GM12872 (cell line): ENCODE measurements around the gene VPS13D.

Experiments
- CTCF ChIP-seq: IDR thresholded peaks from 3 replicates; pipeline ENCODE4 v1.5.1; 2011; ENCODE audit warnings: low read depth, mild to moderate bottlenecking, low read length, moderate library complexity; ENCODE audit not compliant: insufficient read depth

VPS13D gene

GRCh38 chr1:12191242-12192032 is 38.4 kb upstream of the VPS13D start:
- no peak for TF ChIP-seq CTCF

GRCh38 chr1:12194666-12195216 is 35.1 kb upstream of the VPS13D start:
- TF ChIP-seq CTCF = no peak

- no peak for TF ChIP-seq CTCF
Measured at GRCh38 chr1:12195416-12195815, 34.4 kb upstream of the VPS13D start.

GRCh38 chr1:12196641-12197482 is 33.0 kb upstream of the VPS13D start:
- no peak for TF ChIP-seq CTCF

GRCh38 chr1:12197483-12197880 is 32.3 kb upstream of the VPS13D start:
- no peak for TF ChIP-seq CTCF

GRCh38 chr1:12200208-12200607 is 29.6 kb upstream of the VPS13D start:
- no peak for TF ChIP-seq CTCF
